Activated CD4-positive, alpha-beta memory T cell treated with anti-CD3 and anti-CD28 coated beads, Interleukin-2, amount 10 ng/mL, durations not matched to agents 7 days and 5 days (primary cell): ENCODE measurements around the gene COL13A1. TPM values are rescaled to one million over a fixed set of nuclear protein-coding genes. Genes with fewer than 3 reads are reported as not detected.

Source experiments
- CTCF ChIA-PET: fragments of 350-600 bp; sonication (Branson Sonifier 250); formaldehyde crosslinking; loops from one replicate; lab custom pipeline; 2021; ENCODE audit warnings: antibody characterized with exemption, inconsistent platforms; lab: Charles Lee
- POLR2A ChIA-PET: fragments of 350-600 bp; sonication (Branson Sonifier 250); formaldehyde crosslinking; loops from one replicate; lab custom pipeline; 2021; ENCODE audit warnings: antibody characterized with exemption; lab: Charles Lee
- DNase-seq: peaks from one replicate; pipeline ENCODE4 v3.0.0-alpha.2; 2020
- H3K27ac Mint-ChIP-seq: one replicate; pipeline ENCODE4 v1.8.0; 2021; ENCODE audit warnings: mild to moderate bottlenecking, mixed read lengths
- H3K27me3 Mint-ChIP-seq: one replicate; pipeline ENCODE4 v1.8.0; 2021; ENCODE audit warnings: mixed read lengths
- H3K36me3 Mint-ChIP-seq: one replicate; pipeline ENCODE4 v1.8.0; 2021; ENCODE audit warnings: low read depth, mixed read lengths
- H3K4me1 Mint-ChIP-seq: one replicate; pipeline ENCODE4 v1.8.0; 2021; ENCODE audit warnings: mixed read lengths
- H3K4me3 Mint-ChIP-seq: one replicate; pipeline ENCODE4 v1.8.0; 2021; ENCODE audit warnings: mild to moderate bottlenecking, mixed read lengths
- H3K9me3 Mint-ChIP-seq: one replicate; pipeline ENCODE4 v1.8.0; 2021; ENCODE audit warnings: mixed read lengths
- total RNA-seq, 2 experiments: library from RNA; stranded (reverse); gene quantifications; one replicate each; pipeline ENCODE4 v1.2.3, GENCODE V29; 2021

The COL13A1 gene
- total RNA-seq: not detected

GRCh38 chr10:69801434-69802315 is at the start of gene COL13A1:
Gene COL13A1, plus strand, starts transcription at chr10:69801906. Its CDS starts 518 bp downstream, at chr10:69802424.
- H3K9me3 Mint-ChIP-seq: no peaks in the 10 kb centered on the region
- peaks cover 4% of the 10 kb centered on the region for H3K4me1 Mint-ChIP-seq
- no peak within 1 kb of the TSS for H3K27ac Mint-ChIP-seq
- ChIA-PET CTCF (interaction anchor here (0.7 to 1.2 kb wide), 2 partner anchors 8 to 105 kb away, joined by 3 read pairs; no protein-coding TSS in a partner anchor), POLR2A (no interaction called here)
- H3K27me3 Mint-ChIP-seq: peaks cover 48% of the 10 kb centered on the region
- no peak for DNase-seq
- no peak within 1 kb of the TSS for H3K4me3 Mint-ChIP-seq
- H3K36me3 Mint-ChIP-seq: no peaks in the 10 kb centered on the region

- Mint-ChIP-seq H3K4me3 (no peak overlapping the region), H3K9me3 (no peaks in the 10 kb centered on the region), H3K36me3 (no peaks in the 10 kb centered on the region), H3K4me1 (no peaks in the 10 kb centered on the region), H3K27ac (no peak overlapping the region), H3K27me3 (peaks cover 38% of the 10 kb centered on the region)
- DNase-seq: no peak
- POLR2A ChIA-PET: no interaction called here
- CTCF ChIA-PET: no interaction called here
Observed at GRCh38 chr10:69752479-69752878, 49.2 kb upstream of the COL13A1 start.

- POLR2A ChIA-PET: no interaction called here
- CTCF ChIA-PET: no interaction called here
- no peaks in the 10 kb centered on the region for H3K9me3 Mint-ChIP-seq
Observed at GRCh38 chr10:69756279-69756678, 45.4 kb upstream of the COL13A1 start.

GRCh38 chr10:69757206-69757552 is 44.5 kb upstream of the COL13A1 start:
- no peak for DNase-seq
- H3K4me1 Mint-ChIP-seq: no peaks in the 10 kb centered on the region
- H3K4me3 Mint-ChIP-seq: no peak overlapping the region
- no peaks in the 10 kb centered on the region for H3K36me3 Mint-ChIP-seq
- ChIA-PET CTCF (no interaction called here), POLR2A (no interaction called here)
- H3K27ac Mint-ChIP-seq: no peak overlapping the region
- no peaks in the 10 kb centered on the region for H3K9me3 Mint-ChIP-seq
- H3K27me3 Mint-ChIP-seq: peaks cover 11% of the 10 kb centered on the region

More at GRCh38 chr10:69756279-69756678, 45.4 kb upstream of the COL13A1 start:
- no peak overlapping the region for H3K27ac Mint-ChIP-seq
- no peak for DNase-seq
- no peaks in the 10 kb centered on the region for H3K4me1 Mint-ChIP-seq
- peaks cover 19% of the 10 kb centered on the region for H3K27me3 Mint-ChIP-seq
- no peak overlapping the region for H3K4me3 Mint-ChIP-seq
- no peaks in the 10 kb centered on the region for H3K36me3 Mint-ChIP-seq

GRCh38 chr10:69757553-69758309 is 44.0 kb upstream of the COL13A1 start:
- no peaks in the 10 kb centered on the region for H3K4me1 Mint-ChIP-seq
- no peak overlapping the region for H3K27ac Mint-ChIP-seq
- POLR2A ChIA-PET: no interaction called here
- no peak for DNase-seq
- H3K4me3 Mint-ChIP-seq: no peak overlapping the region
- H3K27me3 Mint-ChIP-seq: peaks cover 8% of the 10 kb centered on the region
- CTCF ChIA-PET: no interaction called here
- no peaks in the 10 kb centered on the region for H3K36me3 Mint-ChIP-seq
- H3K9me3 Mint-ChIP-seq: no peaks in the 10 kb centered on the region

- Mint-ChIP-seq H3K27ac (no peak overlapping the region), H3K4me3 (no peak overlapping the region), H3K9me3 (no peaks in the 10 kb centered on the region), H3K36me3 (no peaks in the 10 kb centered on the region), H3K4me1 (no peaks in the 10 kb centered on the region), H3K27me3 (peaks cover 8% of the 10 kb centered on the region)
- CTCF ChIA-PET: no interaction called here
- no peak for DNase-seq
- POLR2A ChIA-PET: no interaction called here
Observed at GRCh38 chr10:69758310-69758728, 43.4 kb upstream of the COL13A1 start.

- ChIA-PET POLR2A (no interaction called here), CTCF (no interaction called here)
- Mint-ChIP-seq H3K27me3 (peaks cover 4% of the 10 kb centered on the region), H3K27ac (no peak overlapping the region), H3K36me3 (no peaks in the 10 kb centered on the region), H3K4me3 (no peak overlapping the region), H3K9me3 (no peaks in the 10 kb centered on the region), H3K4me1 (no peaks in the 10 kb centered on the region)
- DNase-seq: no peak
Observed at GRCh38 chr10:69759641-69760040, 42.1 kb upstream of the COL13A1 start.

- Mint-ChIP-seq H3K9me3 (no peaks in the 10 kb centered on the region), H3K36me3 (no peaks in the 10 kb centered on the region), H3K27me3 (peaks cover 5% of the 10 kb centered on the region), H3K27ac (no peak overlapping the region), H3K4me3 (no peak overlapping the region), H3K4me1 (no peaks in the 10 kb centered on the region)
- no peak for DNase-seq
- ChIA-PET CTCF (no interaction called here), POLR2A (no interaction called here)
Observed at GRCh38 chr10:69760072-69760471, 41.6 kb upstream of the COL13A1 start.

GRCh38 chr10:69761320-69761719 is 40.4 kb upstream of the COL13A1 start:
- ChIA-PET CTCF (no interaction called here), POLR2A (no interaction called here)
- no peak overlapping the region for H3K4me3 Mint-ChIP-seq
- H3K9me3 Mint-ChIP-seq: no peaks in the 10 kb centered on the region
- H3K36me3 Mint-ChIP-seq: no peaks in the 10 kb centered on the region
- no peak overlapping the region for H3K27ac Mint-ChIP-seq
- H3K27me3 Mint-ChIP-seq: peaks cover 5% of the 10 kb centered on the region
- H3K4me1 Mint-ChIP-seq: no peaks in the 10 kb centered on the region
- DNase-seq: no peak

GRCh38 chr10:69766161-69766910 is 35.4 kb upstream of the COL13A1 start:
- CTCF ChIA-PET: no interaction called here
- POLR2A ChIA-PET: no interaction called here
- H3K27me3 Mint-ChIP-seq: peaks cover 14% of the 10 kb centered on the region

GRCh38 chr10:69767793-69768192 is 33.9 kb upstream of the COL13A1 start:
- ChIA-PET POLR2A (no interaction called here), CTCF (no interaction called here)
- Mint-ChIP-seq H3K4me3 (no peak overlapping the region), H3K4me1 (no peaks in the 10 kb centered on the region), H3K36me3 (no peaks in the 10 kb centered on the region), H3K9me3 (no peaks in the 10 kb centered on the region), H3K27ac (no peak overlapping the region), H3K27me3 (peaks cover 14% of the 10 kb centered on the region)
- DNase-seq: no peak

More at GRCh38 chr10:69766161-69766910, 35.4 kb upstream of the COL13A1 start:
- Mint-ChIP-seq H3K36me3 (no peaks in the 10 kb centered on the region), H3K4me3 (no peak overlapping the region), H3K4me1 (no peaks in the 10 kb centered on the region), H3K9me3 (no peaks in the 10 kb centered on the region), H3K27ac (no peak overlapping the region)
- DNase-seq: no peak

- H3K4me3 Mint-ChIP-seq: no peak overlapping the region
- CTCF ChIA-PET: no interaction called here
- no peaks in the 10 kb centered on the region for H3K4me1 Mint-ChIP-seq
- POLR2A ChIA-PET: no interaction called here
- no peak for DNase-seq
- H3K36me3 Mint-ChIP-seq: no peaks in the 10 kb centered on the region
- H3K9me3 Mint-ChIP-seq: no peaks in the 10 kb centered on the region
- H3K27ac Mint-ChIP-seq: no peak overlapping the region
- H3K27me3 Mint-ChIP-seq: peaks cover 14% of the 10 kb centered on the region
Observed at GRCh38 chr10:69768386-69768785, 33.3 kb upstream of the COL13A1 start.
